ENCODE results near the gene DSTN.

- TF ChIP-seq CSDC2 (CRISPR knock-in tag; IDR thresholded peaks at IDR 0.05) = no peak
- no peak for TF ChIP-seq OSR1 (CRISPR knock-in tag; IDR thresholded peaks at IDR 0.05)
- TF ChIP-seq PATZ1 (CRISPR knock-in tag; IDR thresholded peaks at IDR 0.05; ENCODE audit: borderline replicate concordance) = no peak
These were observed 35.8 kb upstream of the DSTN start for GRCh38 chr20:17534077-17534476.
